Activated naive CD8-positive, alpha-beta T cell (primary cell): ENCODE results near the gene STING1.
A peak's percentile ranks its signal among the peaks of the same experiment; 100 is the strongest.
"Not testable (repeated sequence)": the region's sequence is repeated elsewhere in the genome, so short reads cannot be mapped to it uniquely, and the experiment has no call there.

Experiments
- H3K27ac Mint-ChIP-seq: one replicate; pipeline ENCODE4 v1.8.0; 2021; ENCODE audit warnings: mixed read lengths
- H3K27me3 Mint-ChIP-seq: one replicate; pipeline ENCODE4 v1.8.0; 2021; ENCODE audit warnings: mixed read lengths
- H3K36me3 Mint-ChIP-seq: one replicate; pipeline ENCODE4 v1.8.0; 2021; ENCODE audit warnings: mixed read lengths
- H3K4me1 Mint-ChIP-seq: one replicate; pipeline ENCODE4 v1.8.0; 2021; ENCODE audit warnings: low read depth, mixed read lengths
- H3K4me3 Mint-ChIP-seq: one replicate; pipeline ENCODE4 v1.8.0; 2021; ENCODE audit warnings: mild to moderate bottlenecking, mixed read lengths
- H3K9me3 Mint-ChIP-seq: one replicate; pipeline ENCODE4 v1.8.0; 2021; ENCODE audit warnings: low read depth, mixed read lengths

STING1 gene

GRCh38 chr5:139481122-139481533, 1.4 kb downstream of the STING1 start:
- H3K36me3 Mint-ChIP-seq: no peaks in the 10 kb centered on the region
- H3K27ac Mint-ChIP-seq: peak overlapping the region; percentile 96
- peak overlapping the region; percentile 90 for H3K4me3 Mint-ChIP-seq
- H3K27me3 Mint-ChIP-seq: no peaks in the 10 kb centered on the region
- H3K9me3 Mint-ChIP-seq: no peaks in the 10 kb centered on the region
- H3K4me1 Mint-ChIP-seq: peaks cover 40% of the 10 kb centered on the region

GRCh38 chr5:139479729-139480128, 2.8 kb downstream of the STING1 start:
- H3K9me3 Mint-ChIP-seq, H3K36me3 Mint-ChIP-seq, H3K27me3 Mint-ChIP-seq, H3K27ac Mint-ChIP-seq, H3K4me3 Mint-ChIP-seq: not testable (repeated sequence)
- peaks cover 54% of the 10 kb centered on the region for H3K4me1 Mint-ChIP-seq

- not testable (repeated sequence) for H3K4me3 Mint-ChIP-seq, H3K27me3 Mint-ChIP-seq, H3K36me3 Mint-ChIP-seq, H3K9me3 Mint-ChIP-seq
- Mint-ChIP-seq H3K4me1 (peaks cover 62% of the 10 kb centered on the region), H3K27ac (peak overlapping the region; percentile 68)
These were observed 3.7 kb downstream of the STING1 start for GRCh38 chr5:139478657-139479423.

- Mint-ChIP-seq H3K27ac (peak overlapping the region; percentile 10), H3K36me3 (peaks cover 6% of the 10 kb centered on the region), H3K9me3 (no peaks in the 10 kb centered on the region), H3K27me3 (no peaks in the 10 kb centered on the region), H3K4me1 (peaks cover 75% of the 10 kb centered on the region), H3K4me3 (no peak overlapping the region)
These were observed 6.5 kb downstream of the STING1 start for GRCh38 chr5:139475865-139476617.

GRCh38 chr5:139474890-139475791, 7.4 kb downstream of the STING1 start:
- no peaks in the 10 kb centered on the region for H3K27me3 Mint-ChIP-seq
- H3K4me3 Mint-ChIP-seq: peak overlapping the region; percentile 52
- H3K27ac Mint-ChIP-seq: peak overlapping the region; percentile 64
- H3K9me3 Mint-ChIP-seq: no peaks in the 10 kb centered on the region
- peaks cover 76% of the 10 kb centered on the region for H3K4me1 Mint-ChIP-seq
- H3K36me3 Mint-ChIP-seq: peaks cover 6% of the 10 kb centered on the region

- Mint-ChIP-seq H3K36me3 (peaks cover 6% of the 10 kb centered on the region), H3K27ac (peak overlapping the region; percentile 64), H3K4me1 (peaks cover 82% of the 10 kb centered on the region), H3K9me3 (no peaks in the 10 kb centered on the region), H3K4me3 (no peak overlapping the region), H3K27me3 (no peaks in the 10 kb centered on the region)
These were observed 9.0 kb downstream of the STING1 start for GRCh38 chr5:139473565-139473964.

- H3K27me3 Mint-ChIP-seq: no peaks in the 10 kb centered on the region
- H3K36me3 Mint-ChIP-seq: peaks cover 6% of the 10 kb centered on the region
These were observed 9.5 kb downstream of the STING1 start for GRCh38 chr5:139473105-139473504.

GRCh38 chr5:139472386-139473030, 10.1 kb downstream of the STING1 start:
- H3K27ac Mint-ChIP-seq: peak overlapping the region; percentile 85
- no peaks in the 10 kb centered on the region for H3K27me3 Mint-ChIP-seq
- H3K36me3 Mint-ChIP-seq: peaks cover 6% of the 10 kb centered on the region
- H3K4me1 Mint-ChIP-seq: peaks cover 77% of the 10 kb centered on the region
- H3K4me3 Mint-ChIP-seq: peak overlapping the region; percentile 46
- no peaks in the 10 kb centered on the region for H3K9me3 Mint-ChIP-seq

More at GRCh38 chr5:139473105-139473504, 9.5 kb downstream of the STING1 start:
- H3K27ac Mint-ChIP-seq: no peak overlapping the region
- H3K9me3 Mint-ChIP-seq: no peaks in the 10 kb centered on the region
- peaks cover 83% of the 10 kb centered on the region for H3K4me1 Mint-ChIP-seq
- H3K4me3 Mint-ChIP-seq: no peak overlapping the region

- Mint-ChIP-seq H3K4me3 (peak within 1 kb of the TSS; percentile 78), H3K27me3 (no peaks in the 10 kb centered on the region), H3K27ac (peak within 1 kb of the TSS; percentile 94), H3K9me3 (no peaks in the 10 kb centered on the region), H3K36me3 (peaks cover 6% of the 10 kb centered on the region), H3K4me1 (peaks cover 73% of the 10 kb centered on the region)
These were observed 11.7 kb downstream of the STING1 start, which contains the start of gene SMIM33 for GRCh38 chr5:139470821-139471300. SMIM33 (plus strand) TSS chr5:139471004; CDS start chr5:139471122, 118 bp downstream.

GRCh38 chr5:139468421-139468931, 14.1 kb downstream of the STING1 start:
- Mint-ChIP-seq H3K4me1 (peaks cover 50% of the 10 kb centered on the region), H3K4me3 (peak overlapping the region; percentile 9), H3K27me3 (no peaks in the 10 kb centered on the region), H3K9me3 (no peaks in the 10 kb centered on the region), H3K27ac (peak overlapping the region; percentile 25), H3K36me3 (no peaks in the 10 kb centered on the region)

GRCh38 chr5:139462586-139463276, 19.8 kb downstream of the STING1 start, which contains the start of gene ECSCR:
ECSCR (minus strand) TSS chr5:139462743; CDS start chr5:139462670, 73 bp downstream.
- H3K36me3 Mint-ChIP-seq: no peaks in the 10 kb centered on the region
- no peaks in the 10 kb centered on the region for H3K27me3 Mint-ChIP-seq
- H3K4me3 Mint-ChIP-seq: no peak within 1 kb of the TSS
- H3K9me3 Mint-ChIP-seq: no peaks in the 10 kb centered on the region
- H3K4me1 Mint-ChIP-seq: peaks cover 26% of the 10 kb centered on the region
- H3K27ac Mint-ChIP-seq: no peak within 1 kb of the TSS

- Mint-ChIP-seq H3K9me3 (no peaks in the 10 kb centered on the region), H3K36me3 (no peaks in the 10 kb centered on the region), H3K4me3 (no peak overlapping the region), H3K27ac (no peak overlapping the region), H3K4me1 (peaks cover 34% of the 10 kb centered on the region), H3K27me3 (no peaks in the 10 kb centered on the region)
These were observed 20.9 kb downstream of the STING1 start for GRCh38 chr5:139461698-139462097.

- no peaks in the 10 kb centered on the region for H3K9me3 Mint-ChIP-seq
- no peaks in the 10 kb centered on the region for H3K36me3 Mint-ChIP-seq
- no peak overlapping the region for H3K4me3 Mint-ChIP-seq
- H3K4me1 Mint-ChIP-seq: peaks cover 40% of the 10 kb centered on the region
- H3K27me3 Mint-ChIP-seq: no peaks in the 10 kb centered on the region
- no peak overlapping the region for H3K27ac Mint-ChIP-seq
These were observed 21.4 kb downstream of the STING1 start for GRCh38 chr5:139461176-139461575.
